Upper lobe of left lung (tissue), 6 donors: Measurements from ENCODE around the gene RGS19. TPM values are rescaled to one million over a fixed set of nuclear protein-coding genes. Genes with fewer than 3 reads are reported as not detected.
"Not testable (repeated sequence)": the region's sequence is repeated elsewhere in the genome, so short reads cannot be mapped to it uniquely, and the experiment has no call there.

ENCODE experiments used
- ATAC-seq, 2 donors: fragments of 200-7000 bp; cut with Tn5 transposase; one replicate each; pipeline ENCODE4 v1.9.1; 2022; ENCODE audit warnings: mild to moderate bottlenecking in 2 of 2, moderate library complexity in 2 of 2; ENCODE audit not compliant: low FRiP score in 2 of 2
- DNase-seq, 2 donors: peaks; one replicate each; pipeline ENCODE4 v3.0.0-alpha.2; 2019 to 2020
- H3K27ac ChIP-seq, 4 donors: fragments of 200-600 bp; sonication (generic); one replicate each; pipeline ENCODE4 v1.5.1; 2016 to 2019
- H3K27me3 ChIP-seq, 4 donors: fragments of 200-600 bp; sonication (generic); one replicate each; pipeline ENCODE4 v1.5.1; 2017 to 2019
- H3K36me3 ChIP-seq, 4 donors: fragments of 200-600 bp; sonication (generic); one replicate each; pipeline ENCODE4 v1.5.1; 2016 to 2019
- H3K4me1 ChIP-seq, 4 donors: fragments of 200-600 bp; sonication (generic); one replicate each; pipeline ENCODE4 v1.5.1; 2018 to 2019
- H3K4me3 ChIP-seq, 4 donors: fragments of 200-600 bp; sonication (generic); one replicate each; pipeline ENCODE4 v1.5.1; 2017 to 2019; ENCODE audit warnings: mild to moderate bottlenecking in 2 of 4, moderate library complexity in 1 of 4
- H3K9me3 ChIP-seq, 4 donors: fragments of 200-600 bp; sonication (generic); one replicate each; pipeline ENCODE4 v1.5.1; 2018 to 2019
- EP300 ChIP-seq, 4 donors: sonication (generic); formaldehyde crosslinking; IDR thresholded peaks; one replicate each; pipeline ENCODE4 v1.5.1; 2017; ENCODE audit warnings: antibody characterized with exemption in 4 of 4, control low read depth in 2 of 4
- POLR2A ChIP-seq, 4 donors: fragments of 450-650 bp; IDR thresholded peaks; one replicate each; pipeline ENCODE4 v1.5.1; 2016 to 2017; ENCODE audit warnings: antibody characterized with exemption in 4 of 4, mild to moderate bottlenecking in 2 of 4
- POLR2AphosphoS5 ChIP-seq, 2 donors: sonication (generic); formaldehyde crosslinking; IDR thresholded peaks; one replicate each; pipeline ENCODE4 v1.5.1; 2017; ENCODE audit warnings: antibody characterized with exemption in 2 of 2
- WGBS, 2 donors: methylation state at CpG; one replicate each; pipeline ENCODE4 v1.1.5; 2017 to 2018; 5-methylcytosine and 5-hydroxymethylcytosine counted together
- total RNA-seq, 6 donors: library from RNA; depleted of rRNA in 4 of 6; stranded (reverse); fragments of >200 nt in 4 of 6; gene quantifications; one replicate each; pipeline versions ENCODE4 v1.1.0 to v1.2.1, GENCODE V29; 2016 to 2021
- TF ChIP-seq, protein P1 (sequence below), 6 experiments: fragments of 450-650 bp in 4 of 6; fragments of 200-600 bp in 2 of 6; sonication (generic) in 2 of 6; IDR thresholded peaks; one replicate each; pipeline ENCODE4 v1.5.1; 2016 to 2019; ENCODE audit warnings: antibody characterized with exemption in 6 of 6
- donor health status: DM: no; HTN: no; CAD: no; lungs with moderate emphysema.
- donor health status: DM: no; HTN: yes; CAD: no; lungs with severe emphysema.

The RGS19 gene
- total RNA-seq, 6 donors from 2014 or later = 21.5 to 70.8 (median 55.6) TPM

DNA sequence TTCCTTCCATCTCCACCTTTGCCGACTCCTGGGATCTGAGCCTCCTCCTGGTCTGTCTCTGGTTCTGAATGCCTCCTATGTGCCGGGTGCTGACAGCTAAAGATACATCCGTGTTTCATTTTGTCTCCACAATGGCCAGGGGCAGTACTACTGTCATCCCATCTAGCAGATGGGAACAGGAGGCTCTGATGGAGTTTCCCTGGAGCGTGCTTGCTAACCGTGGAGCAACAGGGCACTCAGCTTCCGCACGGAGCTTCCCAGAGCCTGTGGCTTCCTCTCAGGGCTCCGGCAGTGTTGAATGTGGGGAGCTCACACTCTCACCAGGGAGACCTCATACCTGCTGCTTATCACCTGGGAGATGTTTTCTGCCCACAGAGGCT lies 40.0 kb upstream of the RGS19 start:
- no peak overlapping the region for H3K4me3 ChIP-seq
- WGBS, 2 donors = 77 to 91% methylated on average over 8 of the region's 8 CpGs
- TF ChIP-seq POLR2A (IDR thresholded peaks at IDR 0.05) = no peak
- TF ChIP-seq EP300 (IDR thresholded peaks at IDR 0.05) = no peak
- TF ChIP-seq, protein P1, sequence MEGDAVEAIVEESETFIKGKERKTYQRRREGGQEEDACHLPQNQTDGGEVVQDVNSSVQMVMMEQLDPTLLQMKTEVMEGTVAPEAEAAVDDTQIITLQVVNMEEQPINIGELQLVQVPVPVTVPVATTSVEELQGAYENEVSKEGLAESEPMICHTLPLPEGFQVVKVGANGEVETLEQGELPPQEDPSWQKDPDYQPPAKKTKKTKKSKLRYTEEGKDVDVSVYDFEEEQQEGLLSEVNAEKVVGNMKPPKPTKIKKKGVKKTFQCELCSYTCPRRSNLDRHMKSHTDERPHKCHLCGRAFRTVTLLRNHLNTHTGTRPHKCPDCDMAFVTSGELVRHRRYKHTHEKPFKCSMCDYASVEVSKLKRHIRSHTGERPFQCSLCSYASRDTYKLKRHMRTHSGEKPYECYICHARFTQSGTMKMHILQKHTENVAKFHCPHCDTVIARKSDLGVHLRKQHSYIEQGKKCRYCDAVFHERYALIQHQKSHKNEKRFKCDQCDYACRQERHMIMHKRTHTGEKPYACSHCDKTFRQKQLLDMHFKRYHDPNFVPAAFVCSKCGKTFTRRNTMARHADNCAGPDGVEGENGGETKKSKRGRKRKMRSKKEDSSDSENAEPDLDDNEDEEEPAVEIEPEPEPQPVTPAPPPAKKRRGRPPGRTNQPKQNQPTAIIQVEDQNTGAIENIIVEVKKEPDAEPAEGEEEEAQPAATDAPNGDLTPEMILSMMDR (IDR thresholded peaks at IDR 0.05) = no peak
- no peak for TF ChIP-seq POLR2AphosphoS5 (IDR thresholded peaks at IDR 0.05)
- no peak overlapping the region for H3K27ac ChIP-seq
- H3K36me3 ChIP-seq = no peaks in the 10 kb centered on the region
- ATAC-seq (no peak), DNase-seq (peak; percentile 1 to 20)
- H3K4me1 ChIP-seq = peaks cover 0 to 9% (median 4%) of the 10 kb centered on the region in 4 donors
- no peaks in the 10 kb centered on the region for H3K27me3 ChIP-seq
- no peaks in the 10 kb centered on the region for H3K9me3 ChIP-seq

DNA sequence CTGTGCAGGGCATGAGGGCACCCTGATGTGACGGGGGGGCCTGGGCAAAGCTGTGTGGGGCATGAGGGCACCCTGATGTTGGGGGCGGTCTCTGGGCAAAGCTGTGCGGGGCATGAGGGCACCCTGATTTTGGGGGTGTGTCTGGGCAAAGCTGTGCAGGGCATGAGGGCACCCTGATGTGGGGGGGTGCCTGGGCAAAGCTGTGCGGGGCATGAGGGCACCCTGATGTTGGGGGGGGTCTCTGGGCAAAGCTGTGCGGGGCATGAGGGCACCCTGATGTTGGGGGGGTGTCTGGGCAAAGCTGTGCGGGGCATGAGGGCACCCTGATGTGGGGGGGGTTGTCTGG lies 38.1 kb upstream of the RGS19 start:
- not testable (repeated sequence) for H3K9me3 ChIP-seq, H3K36me3 ChIP-seq, H3K4me1 ChIP-seq, H3K27me3 ChIP-seq, H3K27ac ChIP-seq, H3K4me3 ChIP-seq, ATAC-seq
- 65% methylated on average over 2 of the region's 6 CpGs; no CpG with 5 or more reads in 1 of the 2 donors for WGBS, 2 donors
- DNase-seq = peak in 1 of 2 donors; percentile 4

- WGBS, 2 donors = 75 to 88% methylated on average over 14 to 17 of the region's 17 CpGs
- no peak overlapping the region for H3K4me3 ChIP-seq
- no peak overlapping the region for H3K27ac ChIP-seq
- no peaks in the 10 kb centered on the region for H3K36me3 ChIP-seq
- H3K9me3 ChIP-seq = no peaks in the 10 kb centered on the region
- ATAC-seq (peak in 1 of 2 donors; percentile 38), DNase-seq (peak in 1 of 2 donors; percentile 4)
- TF ChIP-seq POLR2AphosphoS5 (IDR thresholded peaks at IDR 0.05) (no peak), POLR2A (IDR thresholded peaks at IDR 0.05) (no peak), EP300 (IDR thresholded peaks at IDR 0.05) (no peak)
- TF ChIP-seq, protein P1 (IDR thresholded peaks at IDR 0.05) = no peak
- H3K4me1 ChIP-seq = peaks cover 0 to 9% (median 4%) of the 10 kb centered on the region in 4 donors
- H3K27me3 ChIP-seq = no peaks in the 10 kb centered on the region
These were observed 37.5 kb upstream of the RGS19 start for GRCh38 chr20:64116541-64117431.

DNA sequence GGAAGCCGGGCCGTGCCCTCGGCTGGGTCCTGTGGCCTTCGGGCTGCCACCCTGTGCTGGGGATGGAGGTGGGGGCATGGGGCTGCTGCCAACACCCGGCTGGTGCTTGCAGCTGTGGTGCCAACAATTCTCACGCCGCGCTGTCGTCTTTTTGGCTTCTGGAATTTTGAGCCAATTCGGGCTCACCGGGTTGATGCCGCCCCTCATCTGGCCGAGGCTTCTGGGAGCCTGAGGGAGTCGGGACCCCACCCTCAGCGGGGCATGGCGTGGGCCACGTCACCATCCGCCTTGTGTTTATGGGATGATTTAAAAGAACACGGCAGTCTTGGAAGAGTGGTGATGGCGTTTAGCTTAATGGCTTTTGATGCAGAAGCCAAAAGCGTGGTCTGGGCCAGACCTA lies 36.7 kb upstream of the RGS19 start:
- 87 to 91% methylated on average over 15 to 20 of the region's 21 CpGs for whole genome bisulfite sequencing, 2 donors
- Histone ChIP-seq H3K9me3 (no peaks in the 10 kb centered on the region), H3K4me3 (no peak overlapping the region), H3K4me1 (peaks cover 0 to 9% (median 4%) of the 10 kb centered on the region in 4 donors), H3K27ac (no peak overlapping the region), H3K27me3 (no peaks in the 10 kb centered on the region), H3K36me3 (no peaks in the 10 kb centered on the region)
- DNase-seq (no peak), ATAC-seq (no peak)
- TF ChIP-seq EP300 (IDR thresholded peaks at IDR 0.05) = no peak
- TF ChIP-seq POLR2AphosphoS5 (IDR thresholded peaks at IDR 0.05) = no peak
- TF ChIP-seq, protein P1 (IDR thresholded peaks at IDR 0.05) = no peak
- TF ChIP-seq POLR2A (IDR thresholded peaks at IDR 0.05) = no peak

DNA sequence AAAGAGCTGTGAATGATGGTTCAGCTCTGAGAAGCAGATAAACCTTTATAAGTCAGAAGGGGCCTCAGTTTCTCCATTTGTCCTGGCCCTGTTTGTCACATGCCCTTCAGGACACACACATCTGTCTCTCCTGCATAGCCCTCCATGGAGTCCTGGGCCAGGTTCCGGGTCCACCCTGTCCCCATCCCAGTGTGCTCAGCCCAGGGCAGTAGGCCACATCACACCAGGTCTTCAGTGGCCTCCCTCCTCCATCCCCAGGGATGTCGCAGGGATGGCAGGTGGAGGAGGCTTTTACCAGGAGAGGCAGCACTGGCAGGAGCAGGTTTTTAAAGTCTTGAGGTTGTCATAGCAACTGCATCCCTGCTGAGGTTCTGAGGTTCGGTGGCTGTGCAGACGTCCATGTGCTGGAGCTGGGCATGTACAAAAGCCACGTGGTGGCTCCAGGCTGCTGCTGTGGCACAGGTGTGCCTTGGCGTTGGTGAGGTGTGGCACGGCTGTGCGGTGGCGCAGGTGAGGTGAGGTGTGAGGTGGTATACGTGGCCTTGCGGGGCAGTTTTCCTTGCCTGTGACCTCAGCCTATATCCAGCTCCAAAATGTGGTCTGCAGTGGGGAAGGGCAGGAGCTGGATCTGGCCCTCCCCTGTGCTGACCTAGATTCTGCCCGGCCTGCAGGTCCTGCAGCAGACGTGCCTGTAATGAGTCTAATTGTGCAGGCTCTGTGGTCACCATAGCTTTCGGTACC lies 36.0 kb upstream of the RGS19 start:
- TF ChIP-seq, protein P1 (IDR thresholded peaks at IDR 0.05) = no peak
- no peak for TF ChIP-seq EP300 (IDR thresholded peaks at IDR 0.05)
- Histone ChIP-seq H3K27ac (no peak overlapping the region), H3K4me1 (peaks cover 0 to 5% (median 3%) of the 10 kb centered on the region in 4 donors), H3K9me3 (no peaks in the 10 kb centered on the region), H3K36me3 (no peaks in the 10 kb centered on the region), H3K27me3 (no peaks in the 10 kb centered on the region), H3K4me3 (no peak overlapping the region)
- ATAC-seq = no peak
- WGBS, 2 donors = 71 to 81% methylated on average over 6 to 13 of the region's 14 CpGs
- DNase-seq = no peak
